Cerebellar cortex (tissue), 1 donor: ENCODE data around the gene RUFY4.

Source experiments
- DNase-seq: peaks from one replicate; pipeline ENCODE4 v3.0.0-alpha.2; 2015; ENCODE audit warnings: low spot score

Gene RUFY4

GRCh38 chr2:218068721-218069334, at the start of gene RUFY4:
Gene RUFY4, plus strand, starts transcription at chr2:218069253. Its CDS starts 1,353 bp downstream, at chr2:218070606.
- peak; percentile 56 for DNase-seq

GRCh38 chr2:218019411-218020060, 49.5 kb upstream of the RUFY4 start:
- no peak for DNase-seq

- DNase-seq = no peak
These were observed 48.8 kb upstream of the RUFY4 start for GRCh38 chr2:218020281-218020680.

- DNase-seq = no peak
These were observed 48.0 kb upstream of the RUFY4 start for GRCh38 chr2:218020966-218021535.

GRCh38 chr2:218021536-218022071, 47.4 kb upstream of the RUFY4 start:
- no peak for DNase-seq

- DNase-seq = no peak
These were observed 46.8 kb upstream of the RUFY4 start for GRCh38 chr2:218022131-218022850.

GRCh38 chr2:218022851-218023530, 46.1 kb upstream of the RUFY4 start:
- DNase-seq = no peak

- no peak for DNase-seq
These were observed 45.4 kb upstream of the RUFY4 start for GRCh38 chr2:218023636-218024035.

GRCh38 chr2:218024336-218024735, 44.7 kb upstream of the RUFY4 start:
- DNase-seq = no peak

- DNase-seq = no peak
These were observed 44.2 kb upstream of the RUFY4 start for GRCh38 chr2:218024871-218025270.

- no peak for DNase-seq
These were observed 42.8 kb upstream of the RUFY4 start for GRCh38 chr2:218026244-218026643.

GRCh38 chr2:218026676-218027425, 42.2 kb upstream of the RUFY4 start:
- DNase-seq = no peak

GRCh38 chr2:218027426-218028188, 41.4 kb upstream of the RUFY4 start:
- no peak for DNase-seq

- no peak for DNase-seq
These were observed 40.9 kb upstream of the RUFY4 start for GRCh38 chr2:218028189-218028495.

- no peak for DNase-seq
These were observed 40.3 kb upstream of the RUFY4 start for GRCh38 chr2:218028562-218029348.

- no peak for DNase-seq
These were observed 39.4 kb upstream of the RUFY4 start for GRCh38 chr2:218029366-218030360.

- no peak for DNase-seq
These were observed 38.5 kb upstream of the RUFY4 start for GRCh38 chr2:218030409-218031195.

GRCh38 chr2:218031261-218031660, 37.8 kb upstream of the RUFY4 start:
- DNase-seq = no peak
